HG02981 (cell line): Measurements from ENCODE around the gene ZNF276.

ENCODE experiments used
- ATAC-seq: cut with Tn5 transposase; IDR thresholded peaks from one replicate; pipeline ENCODE4 v1.9.1; 2021; ENCODE audit warnings: mild to moderate bottlenecking, moderate library complexity; ENCODE audit not compliant: unreplicated experiment

Gene ZNF276

DNA sequence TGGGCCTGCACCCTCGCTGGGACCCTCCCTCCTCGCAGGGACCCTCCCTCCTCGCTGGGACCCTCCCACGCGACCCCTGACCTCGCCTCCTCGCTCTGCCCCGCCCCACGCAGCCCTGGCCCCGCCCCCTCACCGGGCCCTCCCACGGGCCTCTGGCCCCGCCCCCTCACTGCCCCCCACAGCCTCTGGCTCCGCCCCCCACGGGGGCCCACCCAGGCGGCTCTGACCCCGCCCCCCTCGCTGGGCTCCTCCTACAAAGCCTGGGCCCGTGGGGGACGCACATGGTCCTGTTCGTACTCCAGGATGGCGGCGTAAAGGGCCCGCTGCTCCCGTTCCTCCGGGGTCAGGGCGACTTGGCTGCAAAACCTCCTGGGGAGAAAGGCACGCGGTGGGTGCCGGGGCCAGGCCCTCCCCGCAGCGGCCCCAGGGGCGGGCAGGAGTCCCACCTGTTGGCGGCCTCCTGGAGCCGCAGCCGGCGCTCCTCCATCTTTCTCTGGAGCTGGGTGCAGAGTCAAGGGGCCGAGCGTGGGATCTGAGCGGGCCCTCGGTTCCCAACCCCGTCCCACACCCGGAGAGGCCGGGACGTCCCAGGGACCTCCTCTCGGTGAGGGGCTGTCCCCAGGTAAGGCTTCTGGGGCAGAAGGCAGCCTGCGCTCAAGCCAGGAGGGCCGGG is 9.6 kb upstream of the ZNF276 start:
- ATAC-seq: no peak

DNA sequence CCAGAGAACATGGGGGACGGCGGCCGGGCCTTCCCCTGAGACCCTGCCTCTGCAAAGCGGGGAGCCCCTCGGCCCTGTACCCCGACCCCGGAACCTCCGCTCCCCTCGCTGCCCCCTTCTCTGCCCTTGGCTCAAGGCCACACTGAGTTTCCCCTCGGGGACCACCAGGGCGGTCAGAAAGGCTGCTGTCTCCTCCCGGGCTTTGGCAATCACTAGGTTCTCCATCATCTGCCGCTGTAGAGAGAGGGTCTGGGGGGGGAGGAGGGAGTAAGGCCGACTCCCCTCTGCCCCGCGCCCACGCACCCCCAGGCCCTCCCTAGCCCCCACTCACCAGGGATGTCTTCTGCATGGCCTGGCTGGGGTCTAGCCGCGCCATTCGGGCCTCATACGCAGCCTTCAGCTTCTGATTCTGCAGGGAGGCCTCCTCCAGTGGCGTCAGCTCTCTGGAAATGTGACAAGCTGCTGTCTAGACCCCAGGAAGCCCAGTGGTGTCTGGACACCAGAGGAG is 9.0 kb upstream of the ZNF276 start:
- ATAC-seq: no peak

DNA sequence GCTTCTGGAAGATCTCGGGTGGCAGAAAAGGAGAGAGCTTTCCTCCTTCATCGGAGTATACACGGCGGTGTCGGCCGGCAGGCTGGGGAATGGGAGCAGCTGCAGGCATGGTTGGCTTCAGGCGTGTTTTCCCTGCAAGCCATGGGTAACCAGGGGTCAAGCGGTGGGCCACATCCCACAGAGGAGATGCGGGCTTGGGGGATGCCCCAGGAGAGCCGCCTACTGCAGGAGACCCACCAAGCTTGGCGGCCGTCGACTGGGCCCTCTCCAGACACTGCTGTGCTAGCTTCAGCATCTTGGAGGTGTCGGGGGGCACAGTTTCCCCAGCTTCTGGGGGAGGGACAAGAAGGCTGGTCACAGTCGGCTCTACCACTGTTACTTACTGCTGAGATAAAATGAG is 4.8 kb upstream of the ZNF276 start:
- no peak for ATAC-seq

DNA sequence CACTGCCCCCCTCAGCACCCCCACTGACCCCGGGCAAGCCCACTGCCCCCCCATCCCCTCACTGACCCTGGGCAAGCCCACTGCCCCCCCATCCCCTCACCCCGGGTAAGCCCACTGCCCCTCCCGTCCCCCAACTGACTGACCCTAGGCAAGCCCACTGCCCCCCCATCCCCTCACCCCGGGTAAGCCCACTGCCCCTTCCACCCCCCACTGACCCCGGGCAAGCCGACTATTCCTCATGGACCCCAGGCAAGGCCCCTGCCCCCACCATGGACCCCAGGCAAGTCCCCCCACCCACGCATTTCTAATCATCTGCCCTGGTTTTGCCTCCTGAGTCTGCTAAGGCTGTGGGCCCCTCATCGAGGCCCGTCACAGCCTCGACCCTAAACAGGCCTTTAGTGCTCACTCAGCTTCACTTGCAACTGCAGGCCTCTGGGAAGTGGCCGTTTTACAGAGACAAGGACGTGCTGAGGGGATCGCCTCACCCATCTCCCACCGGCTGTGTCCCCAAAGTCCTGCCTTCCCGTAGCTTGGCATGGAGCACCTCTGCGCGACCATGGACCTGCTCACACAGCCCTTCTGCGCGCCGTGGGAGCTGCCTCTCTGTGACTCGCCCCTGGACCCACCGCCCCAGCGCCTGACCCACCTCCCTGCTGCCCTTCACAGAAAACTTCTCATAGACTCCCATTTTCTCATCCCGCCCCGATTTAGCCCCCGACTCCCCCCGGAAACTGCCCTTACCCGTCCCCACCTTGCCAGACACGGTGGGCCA is 4.2 kb upstream of the ZNF276 start:
- ATAC-seq: no peak

DNA sequence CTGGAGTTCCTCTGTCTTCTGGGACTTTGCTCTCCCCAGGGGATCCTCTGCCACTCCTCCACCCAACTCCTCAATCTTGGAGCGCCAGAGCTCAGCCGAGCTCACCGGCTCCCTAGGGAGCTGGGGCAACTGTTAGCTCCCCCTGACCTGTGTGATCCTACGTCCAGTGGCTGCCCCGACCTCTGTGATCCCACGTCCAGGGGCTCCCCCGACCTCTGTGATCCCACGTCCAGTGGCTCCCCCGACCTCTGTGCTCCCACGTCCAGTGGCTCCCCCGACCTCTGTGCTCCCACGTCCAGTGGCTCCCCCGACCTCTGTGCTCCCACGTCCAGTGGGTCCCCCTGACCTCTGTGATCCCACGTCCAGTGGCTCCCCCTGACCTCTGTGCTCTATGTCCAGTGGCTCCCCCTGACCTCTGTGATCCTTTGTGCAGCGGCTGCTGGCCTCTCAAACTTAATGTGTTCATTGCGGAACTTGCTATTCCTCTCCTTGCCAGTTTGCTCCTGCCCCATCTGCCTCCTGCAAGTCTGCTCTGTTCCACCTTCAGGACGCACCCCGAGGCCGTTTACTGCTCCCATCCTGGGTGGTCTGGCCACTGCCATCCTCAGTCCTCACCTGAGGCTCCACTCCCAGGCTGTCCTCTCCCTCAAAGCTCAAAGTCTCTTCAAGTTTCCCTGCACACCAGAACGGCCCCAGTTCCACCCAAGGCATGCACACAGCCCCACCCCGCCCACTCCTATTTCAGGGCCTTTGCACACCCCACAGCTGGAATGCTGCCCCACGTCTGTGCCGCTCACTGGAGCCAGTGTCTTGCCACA is 3.4 kb upstream of the ZNF276 start:
- ATAC-seq: no peak

DNA sequence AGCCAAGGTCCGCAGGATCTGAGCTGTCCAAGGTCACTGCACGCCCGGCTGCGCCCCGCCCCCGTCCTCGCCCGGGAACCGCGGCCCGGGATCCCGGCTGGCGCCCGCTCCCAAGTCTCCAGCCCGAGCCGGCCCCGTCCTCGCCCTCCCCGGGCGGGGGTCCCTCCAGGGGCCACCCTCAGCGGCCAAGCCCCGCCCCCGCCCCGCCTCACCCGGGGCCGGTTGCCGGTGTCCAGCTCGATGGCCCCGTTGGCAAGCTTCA is 855 bp upstream of the ZNF276 start:
- peak; percentile 9 for ATAC-seq

DNA sequence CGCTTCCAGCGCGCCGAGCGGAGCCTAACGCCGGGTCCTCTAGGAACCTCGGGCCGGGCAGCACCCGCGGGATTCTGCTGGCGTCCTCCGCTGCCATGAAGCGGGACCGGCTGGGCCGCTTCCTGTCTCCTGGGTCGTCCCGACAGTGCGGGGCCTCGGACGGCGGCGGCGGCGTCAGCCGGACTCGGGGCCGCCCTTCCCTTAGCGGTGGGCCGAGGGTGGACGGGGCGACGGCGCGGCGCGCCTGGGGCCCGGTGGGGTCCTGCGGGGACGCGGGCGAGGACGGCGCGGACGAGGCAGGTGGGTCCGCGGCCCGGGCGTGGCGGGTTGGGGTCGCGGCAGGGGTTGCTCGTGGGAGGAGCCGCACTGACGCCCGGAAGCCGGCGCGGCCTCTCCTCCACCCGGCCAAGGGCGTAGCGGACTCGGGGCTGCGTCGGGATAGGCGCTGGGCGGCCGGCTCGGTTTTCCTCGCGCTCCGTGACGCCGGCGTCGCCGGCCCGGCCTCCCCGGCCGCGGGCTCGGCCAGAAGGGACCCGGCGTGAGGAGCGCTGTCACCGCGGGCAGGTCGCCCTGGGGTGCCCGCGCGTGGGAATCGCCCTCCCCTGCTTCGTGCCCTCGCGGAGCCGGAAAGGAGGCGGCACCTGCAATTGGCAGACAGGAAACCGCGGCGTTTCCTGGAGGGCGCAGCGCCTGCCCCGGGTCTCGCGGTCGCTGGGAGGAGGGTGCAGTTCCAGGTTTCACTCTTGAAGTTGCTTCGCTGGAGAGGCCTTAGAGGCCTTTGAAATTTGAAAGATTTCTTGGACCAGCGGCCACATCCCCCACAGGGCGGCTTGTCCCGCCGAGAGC is 432 bp downstream of the ZNF276 start:
- peak; percentile 27 for ATAC-seq

DNA sequence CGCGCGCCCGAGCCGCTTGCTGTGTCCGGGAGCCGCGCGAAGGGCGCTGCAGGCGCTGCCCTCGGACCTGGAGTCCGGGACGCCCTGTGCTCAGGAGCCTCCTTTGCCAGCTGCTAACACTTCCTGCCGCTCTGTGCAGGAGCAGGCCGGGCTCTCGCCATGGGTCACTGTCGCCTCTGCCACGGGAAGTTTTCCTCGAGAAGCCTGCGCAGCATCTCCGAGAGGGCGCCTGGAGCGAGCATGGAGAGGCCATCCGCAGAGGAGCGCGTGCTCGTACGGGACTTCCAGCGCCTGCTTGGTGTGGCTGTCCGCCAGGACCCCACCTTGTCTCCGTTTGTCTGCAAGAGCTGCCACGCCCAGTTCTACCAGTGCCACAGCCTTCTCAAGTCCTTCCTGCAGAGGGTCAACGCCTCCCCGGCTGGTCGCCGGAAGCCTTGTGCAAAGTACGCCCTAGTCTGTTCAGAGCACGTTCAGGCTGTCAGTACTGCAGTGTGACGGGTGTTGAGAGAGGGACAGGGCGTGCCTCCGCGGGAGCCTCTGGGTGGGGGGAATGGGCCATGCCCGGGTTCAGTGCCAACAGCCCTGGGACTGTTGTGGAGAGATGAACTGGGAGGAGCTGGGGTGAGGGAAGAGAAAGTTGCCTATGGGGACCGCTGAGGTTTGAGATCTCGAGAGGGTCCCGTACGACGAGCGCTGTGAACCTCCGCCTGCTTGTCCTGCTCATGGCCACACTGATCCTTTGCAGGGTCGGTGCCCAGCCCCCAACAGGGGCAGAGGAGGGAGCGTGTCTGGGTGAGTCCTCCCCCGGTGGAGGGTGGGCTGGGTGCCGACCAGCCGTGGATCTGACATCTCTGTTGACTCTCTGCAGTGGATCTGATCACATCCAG is 1.3 kb downstream of the ZNF276 start:
- ATAC-seq: no peak

DNA sequence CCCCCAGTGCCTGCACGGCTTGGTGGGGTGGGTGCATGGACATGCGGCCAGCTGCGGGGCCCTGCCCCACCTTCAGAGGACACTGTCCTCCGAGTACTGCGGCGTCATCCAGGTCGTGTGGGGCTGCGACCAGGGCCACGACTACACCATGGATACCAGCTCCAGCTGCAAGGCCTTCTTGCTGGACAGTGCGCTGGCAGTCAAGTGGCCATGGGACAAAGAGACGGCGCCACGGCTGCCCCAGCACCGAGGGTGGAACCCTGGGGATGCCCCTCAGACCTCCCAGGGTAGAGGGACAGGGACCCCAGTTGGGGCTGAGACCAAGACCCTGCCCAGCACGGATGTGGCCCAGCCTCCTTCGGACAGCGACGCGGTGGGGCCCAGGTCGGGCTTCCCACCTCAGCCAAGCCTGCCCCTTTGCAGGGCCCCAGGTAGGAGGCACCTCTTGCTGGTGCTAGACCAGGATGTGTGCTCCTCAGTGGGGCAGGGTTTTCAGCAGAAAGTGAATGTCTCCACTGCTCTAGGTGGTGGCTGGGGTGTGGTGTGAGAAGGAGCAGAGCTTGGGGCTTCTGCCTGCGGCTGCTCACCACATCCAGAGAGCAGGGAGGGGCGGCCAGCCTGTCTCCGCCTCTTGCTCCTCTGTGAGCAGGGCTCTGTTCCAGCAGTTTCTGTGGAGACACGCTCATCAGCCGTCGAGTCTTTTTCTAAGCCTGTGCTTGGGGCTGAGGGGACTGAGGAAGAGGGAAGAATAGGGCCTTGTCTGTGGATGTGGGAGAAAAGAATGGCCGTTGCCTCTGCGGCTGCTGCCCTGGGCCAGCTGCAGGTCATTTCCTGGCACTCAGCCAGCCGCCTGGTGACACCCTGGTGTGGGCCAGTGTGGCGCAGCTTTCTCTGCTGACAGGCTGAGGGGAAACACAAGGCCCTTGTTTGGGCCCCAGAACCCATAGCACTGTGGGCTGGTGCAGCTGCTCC is 2.2 kb downstream of the ZNF276 start:
- ATAC-seq: no peak

DNA sequence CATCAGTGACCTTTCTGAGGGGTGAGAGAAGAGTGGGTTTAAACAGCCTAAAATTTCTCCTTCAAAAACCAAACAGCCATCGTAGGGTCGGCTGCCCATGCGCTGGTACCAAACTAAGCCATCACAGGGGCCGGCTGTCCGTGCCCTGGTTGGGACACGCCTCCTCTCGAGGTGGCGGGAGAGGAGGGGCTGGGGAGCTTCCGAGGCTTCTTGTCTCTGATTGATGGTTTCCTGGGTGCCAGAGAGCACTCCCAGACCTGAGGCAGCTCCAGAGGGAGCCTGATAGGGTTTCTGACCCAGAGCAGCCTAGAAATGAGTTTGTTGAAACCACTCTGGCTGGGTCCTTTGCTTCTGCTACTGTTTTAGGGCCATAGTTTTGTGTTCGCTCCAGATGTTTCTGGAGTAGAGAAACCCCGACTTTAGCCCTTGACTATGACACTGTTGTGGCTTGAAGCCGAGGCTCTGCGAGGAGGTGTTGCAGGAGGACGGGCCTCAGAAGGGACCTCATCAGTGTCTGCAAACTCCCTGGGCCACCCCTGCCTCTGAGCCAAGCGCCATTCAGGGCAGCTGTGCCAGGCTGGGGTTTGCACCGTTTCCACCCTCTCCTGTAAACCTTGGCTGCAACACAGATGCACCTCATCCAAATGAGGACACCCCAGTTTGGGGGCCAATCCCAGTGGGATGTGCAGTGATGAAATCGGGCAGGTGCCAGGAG is 6.2 kb downstream of the ZNF276 start:
- no peak for ATAC-seq

DNA sequence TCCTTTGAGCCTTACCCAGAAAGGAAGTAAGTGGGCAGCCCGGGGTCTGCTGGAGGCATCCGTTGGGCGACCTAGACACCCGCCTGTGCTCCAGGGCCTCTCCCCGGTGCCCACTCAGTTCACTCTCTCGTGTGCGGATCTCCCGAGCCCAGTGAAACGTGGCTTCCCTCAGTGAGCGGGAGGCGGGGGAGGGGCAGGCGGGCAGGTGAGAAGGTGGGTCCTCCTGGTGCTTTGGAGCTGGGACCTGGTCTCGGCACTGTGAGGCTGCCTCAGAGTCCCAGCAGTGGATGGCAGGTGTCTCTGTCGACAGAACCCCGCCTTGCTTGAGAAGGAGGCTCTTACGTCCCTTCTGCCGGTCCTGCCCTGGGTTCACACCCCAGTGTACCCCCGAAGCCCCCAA is 8.0 kb downstream of the ZNF276 start:
- no peak for ATAC-seq

DNA sequence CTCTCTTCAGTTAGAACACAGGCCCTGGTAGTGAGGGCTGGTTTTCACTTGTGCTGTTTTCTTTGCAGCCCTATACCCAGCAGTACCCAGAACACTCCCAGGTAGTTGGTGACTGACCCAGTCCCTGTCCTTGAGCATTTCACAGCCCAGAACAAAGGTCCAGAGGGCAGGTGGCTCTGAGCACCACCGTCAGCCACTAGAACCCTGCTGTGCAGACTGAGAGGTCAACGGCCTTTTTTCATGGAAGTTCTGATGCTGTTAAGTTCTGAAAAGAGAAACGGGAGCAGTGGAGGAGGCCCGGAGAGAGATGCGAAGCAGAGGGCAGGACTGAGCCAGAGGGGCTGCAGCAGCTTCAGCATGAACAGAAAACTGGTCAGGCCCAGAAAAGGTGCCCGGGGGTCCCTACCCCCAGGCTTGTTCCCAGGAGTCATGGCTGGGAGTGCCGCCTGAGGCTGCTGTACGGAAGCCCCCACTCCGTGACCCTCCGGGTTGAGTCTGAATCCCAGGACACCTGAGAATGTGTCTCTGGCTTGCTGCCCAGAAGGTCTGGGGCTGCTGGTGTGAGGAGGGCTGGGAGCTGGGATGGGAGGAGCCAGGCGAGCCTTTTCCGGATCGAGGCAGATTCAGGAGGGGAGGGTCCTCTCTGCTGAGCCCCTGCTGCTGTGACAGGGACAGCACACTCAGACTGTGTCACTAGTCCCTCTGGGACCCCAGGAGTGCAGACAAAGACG is 8.7 kb downstream of the ZNF276 start:
- no peak for ATAC-seq

DNA sequence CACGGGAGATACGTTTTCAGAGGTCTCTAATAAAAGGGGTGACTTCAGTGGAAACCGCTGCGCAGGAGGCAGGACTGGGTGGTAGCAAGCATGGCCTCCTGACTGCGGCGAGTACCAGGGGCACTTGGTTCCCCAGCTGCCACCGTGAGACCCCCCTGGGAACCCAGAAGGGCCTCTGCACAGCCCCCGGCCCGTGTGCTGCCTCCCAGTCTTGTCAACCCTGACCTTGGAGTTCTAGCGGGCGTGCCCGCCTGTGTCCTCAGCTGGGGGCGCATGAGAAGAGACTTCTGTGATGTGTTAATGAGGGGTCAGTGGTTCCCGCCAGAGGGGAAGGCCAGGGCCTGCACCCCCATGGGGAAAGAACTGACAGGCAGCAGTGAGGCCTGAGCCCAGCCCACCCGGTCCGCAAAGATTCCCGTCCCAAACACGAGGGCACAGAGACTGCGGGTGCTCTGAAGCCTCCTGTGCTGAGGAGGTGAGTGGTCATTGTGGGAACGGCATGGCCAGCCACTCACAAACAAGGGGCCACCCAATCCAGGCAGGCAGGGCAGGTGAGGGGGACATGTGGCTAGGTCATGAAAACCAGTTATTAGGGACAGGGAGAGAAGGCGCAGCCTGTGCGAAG is 9.4 kb downstream of the ZNF276 start:
- ATAC-seq: no peak

DNA sequence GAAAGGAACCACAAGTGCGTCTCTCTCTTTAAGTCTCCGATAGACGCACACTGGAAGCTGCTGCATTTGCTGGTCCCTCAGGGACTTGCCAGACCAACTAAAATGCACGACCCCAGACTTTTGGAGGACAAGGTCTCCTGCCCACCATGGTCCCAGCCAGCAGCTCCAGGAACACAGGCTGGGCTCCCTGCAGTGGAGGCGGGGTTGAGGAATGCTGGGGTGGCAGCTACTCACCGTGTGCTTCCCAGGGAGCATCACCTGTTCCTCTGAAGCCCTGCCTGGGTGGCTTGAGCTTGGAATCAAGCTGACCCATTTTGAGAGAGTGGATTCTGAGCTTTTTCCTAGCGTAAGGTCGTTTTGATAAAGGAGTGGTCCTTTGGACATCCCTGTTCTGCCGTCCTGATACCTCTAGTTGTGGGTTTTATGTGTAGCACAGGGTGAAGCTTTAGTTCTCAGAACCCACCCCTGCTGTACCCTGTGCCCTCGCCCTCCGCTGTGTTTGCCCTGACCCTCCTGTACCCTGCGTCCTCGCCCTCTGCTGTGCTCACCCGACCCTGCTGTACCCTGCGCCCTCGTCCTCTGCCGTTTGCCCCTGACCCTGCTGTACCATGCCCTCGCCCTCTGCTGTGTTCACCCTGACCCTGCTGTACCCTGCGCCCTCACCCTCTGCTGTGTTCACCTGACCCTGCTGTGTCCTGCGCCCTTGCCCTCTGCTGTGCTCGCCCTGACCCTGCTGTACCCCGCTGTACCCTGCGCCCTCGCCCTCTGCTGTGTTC is 11.0 kb downstream of the ZNF276 start:
- no peak for ATAC-seq

DNA sequence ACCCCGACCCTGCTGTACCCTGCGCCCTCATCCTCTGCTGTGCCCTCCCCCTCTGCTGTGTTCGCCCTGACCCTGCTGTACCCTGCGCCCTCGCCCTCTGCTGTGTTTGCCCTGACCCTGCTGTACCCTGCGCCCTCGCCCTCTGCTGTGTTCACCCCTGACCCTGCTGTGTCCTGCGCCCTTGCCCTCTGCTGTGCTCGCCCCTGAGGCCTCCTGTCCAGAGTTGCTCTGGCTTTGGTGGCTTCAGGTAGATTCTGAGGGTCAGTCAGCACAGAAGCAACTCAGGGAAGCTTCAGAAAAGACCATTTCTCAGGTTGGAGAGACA is 11.5 kb downstream of the ZNF276 start:
- no peak for ATAC-seq

DNA sequence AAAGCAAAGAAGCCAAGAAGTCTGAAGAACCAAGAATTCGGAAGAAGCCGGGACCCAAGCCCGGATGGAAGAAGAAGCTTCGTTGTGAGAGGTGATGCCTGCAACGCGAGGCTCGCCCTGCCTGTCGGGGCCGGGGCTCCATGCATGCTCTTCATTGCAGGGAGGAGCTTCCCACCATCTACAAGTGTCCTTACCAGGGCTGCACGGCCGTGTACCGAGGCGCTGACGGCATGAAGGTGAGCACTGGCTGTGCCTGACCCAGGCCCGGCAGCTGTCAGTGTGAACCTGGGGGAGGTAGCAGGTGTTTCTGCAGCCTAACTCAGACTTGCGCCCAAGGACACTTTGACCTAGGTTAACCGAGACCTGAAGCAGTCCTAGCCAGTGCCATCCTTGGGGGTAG is 12.0 kb downstream of the ZNF276 start:
- ATAC-seq: no peak
